OCI-LY1 (cell line): ENCODE results near the gene MYO5B.

Experiments
- H2AFZ ChIP-seq: fragments of 200-600 bp; sonication (generic), shearing (Covaris generic); 2 replicates; pipeline ENCODE4 v1.6.0; 2014; ENCODE audit warnings: antibody characterized with exemption, mild to moderate bottlenecking, low read length
- H3F3A ChIP-seq: fragments of 200-600 bp; sonication (generic), shearing (Covaris generic); 2 replicates; pipeline ENCODE4 v1.6.0; 2014; ENCODE audit warnings: mild to moderate bottlenecking, antibody characterized with exemption, low read length, moderate library complexity; ENCODE audit not compliant: insufficient read depth
- H3K27ac ChIP-seq: fragments of 200-600 bp; sonication (generic); 2 replicates; pipeline ENCODE4 v1.5.1; 2014; ENCODE audit warnings: low read length, mixed run types, mild to moderate bottlenecking, low read depth; ENCODE audit not compliant: poor library complexity, severe bottlenecking
- H3K27me3 ChIP-seq: fragments of 200-600 bp; sonication (generic); 2 replicates; pipeline ENCODE4 v1.6.0; 2014; ENCODE audit warnings: antibody characterized with exemption, mild to moderate bottlenecking, low read length, moderate library complexity; ENCODE audit not compliant: insufficient read depth
- H3K36me3 ChIP-seq: fragments of 200-600 bp; sonication (generic); 2 replicates; pipeline ENCODE4 v1.6.1; 2014; ENCODE audit warnings: mild to moderate bottlenecking, antibody characterized with exemption, low read length, moderate library complexity, mixed read lengths; ENCODE audit not compliant: insufficient read depth
- H3K4me1 ChIP-seq: fragments of 200-600 bp; sonication (generic); 2 replicates; pipeline ENCODE4 v1.5.1; 2014; ENCODE audit warnings: mild to moderate bottlenecking, low read length, moderate library complexity; ENCODE audit not compliant: insufficient read depth, severe bottlenecking
- H3K4me2 ChIP-seq: fragments of 200-600 bp; sonication (generic), shearing (Covaris generic); 2 replicates; pipeline ENCODE4 v1.6.1; 2014; ENCODE audit warnings: low read length
- H3K4me3 ChIP-seq: fragments of 200-600 bp; sonication (generic); 2 replicates; pipeline ENCODE4 v1.5.1; 2014; ENCODE audit warnings: low read length, low read depth, mild to moderate bottlenecking, mixed read lengths; ENCODE audit not compliant: poor library complexity, severe bottlenecking
- H3K79me2 ChIP-seq: fragments of 200-600 bp; shearing (Covaris generic); 2 replicates; pipeline ENCODE4 v1.6.1; 2016; ENCODE audit warnings: mixed run types, low read length, mixed read lengths; ENCODE audit not compliant: insufficient read depth
- H3K9ac ChIP-seq: fragments of 200-600 bp; sonication (generic), shearing (Covaris generic); 2 replicates; pipeline ENCODE4 v1.6.1; 2014; ENCODE audit warnings: mild to moderate bottlenecking, low read length, mixed read lengths
- H3K9me2 ChIP-seq: fragments of 200-600 bp; sonication (generic), shearing (Covaris generic); 2 replicates; pipeline ENCODE4 v1.6.1; 2014; ENCODE audit warnings: low read depth, mild to moderate bottlenecking, low read length, mixed read lengths
- H3K9me3 ChIP-seq: fragments of 200-600 bp; shearing (Covaris generic); 2 replicates; pipeline ENCODE4 v1.6.1; 2014; ENCODE audit warnings: low read length, mixed read lengths
- H4K20me1 ChIP-seq: fragments of 200-600 bp; sonication (generic), shearing (Covaris generic); 2 replicates; pipeline ENCODE4 v1.6.0; 2016; ENCODE audit warnings: mild to moderate bottlenecking, low read length; ENCODE audit not compliant: insufficient read depth
- EZH2 ChIP-seq: fragments of 200-600 bp; sonication (generic), shearing (Covaris generic); IDR thresholded peaks from 2 replicates; pipeline ENCODE4 v1.8.0; 2017; ENCODE audit warnings: borderline replicate concordance, mixed run types, mild to moderate bottlenecking, antibody characterized with exemption, low read length, moderate library complexity, mixed read lengths
- TF ChIP-seq, protein P1 (sequence below): fragments of 200-600 bp; sonication (generic), shearing (Covaris generic); IDR thresholded peaks from 2 replicates; pipeline ENCODE4 v1.5.1; 2017; ENCODE audit warnings: mild to moderate bottlenecking, antibody characterized with exemption, low read length, moderate library complexity, mixed read lengths

Gene MYO5B

DNA sequence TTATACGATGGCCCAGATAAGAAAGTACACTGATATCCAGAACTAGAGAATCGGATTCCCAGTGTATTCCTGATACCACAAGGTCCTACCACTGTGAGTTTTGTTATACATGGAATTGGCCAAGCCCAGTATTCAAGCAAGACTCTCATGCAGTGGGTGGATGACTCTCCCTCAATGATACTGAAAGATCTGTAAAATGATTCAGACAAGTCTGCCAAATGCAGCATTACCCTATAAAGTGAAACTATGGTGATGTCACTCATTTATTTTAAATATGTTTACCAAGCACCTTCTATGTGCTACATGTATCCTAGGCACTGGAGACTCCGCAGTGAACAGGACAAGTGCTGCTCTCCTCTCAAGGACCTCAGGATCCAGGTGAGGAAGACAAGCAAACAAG, 22.6 kb downstream of the MYO5B start:
- H2AFZ ChIP-seq, result no peak overlapping the region
- no peak overlapping the region for H3K9ac ChIP-seq
- TF ChIP-seq, protein P1, sequence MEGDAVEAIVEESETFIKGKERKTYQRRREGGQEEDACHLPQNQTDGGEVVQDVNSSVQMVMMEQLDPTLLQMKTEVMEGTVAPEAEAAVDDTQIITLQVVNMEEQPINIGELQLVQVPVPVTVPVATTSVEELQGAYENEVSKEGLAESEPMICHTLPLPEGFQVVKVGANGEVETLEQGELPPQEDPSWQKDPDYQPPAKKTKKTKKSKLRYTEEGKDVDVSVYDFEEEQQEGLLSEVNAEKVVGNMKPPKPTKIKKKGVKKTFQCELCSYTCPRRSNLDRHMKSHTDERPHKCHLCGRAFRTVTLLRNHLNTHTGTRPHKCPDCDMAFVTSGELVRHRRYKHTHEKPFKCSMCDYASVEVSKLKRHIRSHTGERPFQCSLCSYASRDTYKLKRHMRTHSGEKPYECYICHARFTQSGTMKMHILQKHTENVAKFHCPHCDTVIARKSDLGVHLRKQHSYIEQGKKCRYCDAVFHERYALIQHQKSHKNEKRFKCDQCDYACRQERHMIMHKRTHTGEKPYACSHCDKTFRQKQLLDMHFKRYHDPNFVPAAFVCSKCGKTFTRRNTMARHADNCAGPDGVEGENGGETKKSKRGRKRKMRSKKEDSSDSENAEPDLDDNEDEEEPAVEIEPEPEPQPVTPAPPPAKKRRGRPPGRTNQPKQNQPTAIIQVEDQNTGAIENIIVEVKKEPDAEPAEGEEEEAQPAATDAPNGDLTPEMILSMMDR, result no peak
- TF ChIP-seq EZH2, result no peak
- H3K4me3 ChIP-seq, result no peak overlapping the region
- H3K4me1 ChIP-seq, result no peaks in the 10 kb centered on the region
- no peaks in the 10 kb centered on the region for H3K36me3 ChIP-seq
- H3K9me3 ChIP-seq, result no peaks in the 10 kb centered on the region
- no peak overlapping the region for H3K27ac ChIP-seq
- no peaks in the 10 kb centered on the region for H3K9me2 ChIP-seq
- no peaks in the 10 kb centered on the region for H3K27me3 ChIP-seq
- no peaks in the 10 kb centered on the region for H3K79me2 ChIP-seq
- H4K20me1 ChIP-seq, result no peaks in the 10 kb centered on the region
- H3K4me2 ChIP-seq, result no peak overlapping the region
- no peaks in the 10 kb centered on the region for H3F3A ChIP-seq

DNA sequence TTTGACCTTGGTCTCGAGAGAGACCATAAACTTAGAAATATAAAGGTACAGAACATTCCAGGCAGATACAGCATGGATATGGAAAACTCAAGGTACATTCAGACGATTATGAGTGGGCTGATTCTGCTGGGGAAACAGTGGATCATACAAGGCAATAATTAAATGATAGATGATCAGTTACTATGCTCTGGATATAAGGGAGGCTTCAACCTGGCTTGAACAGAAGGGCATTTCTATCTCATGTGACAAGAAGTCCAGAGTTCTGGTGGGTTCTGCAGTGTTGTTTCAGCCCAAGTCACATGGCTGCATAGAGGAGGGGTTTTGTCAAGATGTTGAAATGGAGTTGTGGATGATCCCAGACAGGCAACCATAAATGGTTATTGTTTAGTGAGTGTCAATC, 23.5 kb downstream of the MYO5B start:
- no peaks in the 10 kb centered on the region for H3K79me2 ChIP-seq
- H3K36me3 ChIP-seq, result no peaks in the 10 kb centered on the region
- no peaks in the 10 kb centered on the region for H3K27me3 ChIP-seq
- no peaks in the 10 kb centered on the region for H3K4me1 ChIP-seq
- no peaks in the 10 kb centered on the region for H3K9me2 ChIP-seq
- no peak overlapping the region for H2AFZ ChIP-seq
- H3F3A ChIP-seq, result no peaks in the 10 kb centered on the region
- no peak for TF ChIP-seq EZH2
- TF ChIP-seq, protein P1, result no peak
- H3K9ac ChIP-seq, result no peak overlapping the region
- no peaks in the 10 kb centered on the region for H4K20me1 ChIP-seq
- H3K4me2 ChIP-seq, result no peak overlapping the region
- no peak overlapping the region for H3K4me3 ChIP-seq
- no peaks in the 10 kb centered on the region for H3K9me3 ChIP-seq
- H3K27ac ChIP-seq, result no peak overlapping the region

DNA sequence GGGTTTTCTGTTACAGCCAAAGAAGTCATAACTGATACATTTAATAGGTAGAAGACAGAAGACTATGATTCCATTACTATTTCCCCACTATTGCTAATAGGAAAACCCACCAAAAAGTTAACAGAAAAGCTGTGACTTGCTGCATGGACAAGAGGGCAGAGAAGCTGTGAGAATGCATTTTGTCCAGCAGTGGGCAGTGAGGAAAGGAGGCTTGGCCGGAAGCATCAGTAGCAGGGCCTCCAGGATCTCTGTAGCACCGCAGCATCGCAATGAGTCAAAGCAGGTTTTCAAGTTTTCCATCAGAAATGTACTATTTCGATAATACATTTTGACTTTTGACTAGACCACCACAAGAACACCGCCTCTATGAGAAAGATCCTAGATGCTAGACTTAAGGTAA, 24.9 kb downstream of the MYO5B start:
- no peak overlapping the region for H3K4me2 ChIP-seq
- no peaks in the 10 kb centered on the region for H3F3A ChIP-seq
- no peak overlapping the region for H3K27ac ChIP-seq
- H3K9me3 ChIP-seq, result no peaks in the 10 kb centered on the region
- no peak for TF ChIP-seq EZH2
- TF ChIP-seq, protein P1, result no peak
- no peaks in the 10 kb centered on the region for H3K4me1 ChIP-seq
- no peaks in the 10 kb centered on the region for H3K79me2 ChIP-seq
- H3K4me3 ChIP-seq, result no peak overlapping the region
- H2AFZ ChIP-seq, result no peak overlapping the region
- H3K27me3 ChIP-seq, result no peaks in the 10 kb centered on the region
- H3K36me3 ChIP-seq, result no peaks in the 10 kb centered on the region
- H3K9ac ChIP-seq, result no peak overlapping the region
- H4K20me1 ChIP-seq, result no peaks in the 10 kb centered on the region
- H3K9me2 ChIP-seq, result no peaks in the 10 kb centered on the region
